ENCODE measurements around the gene SPTBN1. TPM values are rescaled to one million over a fixed set of nuclear protein-coding genes. Genes with fewer than 3 reads are reported as not detected.

SPTBN1 gene
- total and polyA plus RNA-seq, 7 experiments from 2014 or later, result 43.3 to 207 (median 171) TPM

- DNase-seq (no peak), ATAC-seq (no peak)
- no peak overlapping the region for H3K27ac Mint-ChIP-seq
- no peaks in the 10 kb centered on the region for H3K36me3 ChIP-seq (ENCODE audit: control insufficient read depth in 2 of 3, insufficient read depth in 3 of 3, low read length in 3 of 3)
- H3K27me3 ChIP-seq (ENCODE audit: control insufficient read depth in 2 of 2, insufficient read depth in 2 of 2, low read length in 2 of 2), result no peaks in the 10 kb centered on the region
- H3K27me3 Mint-ChIP-seq, result peaks cover 6 to 23% (median 8%) of the 10 kb centered on the region in 5 donors
- no peaks in the 10 kb centered on the region for H3K9me3 ChIP-seq (ENCODE audit: control insufficient read depth in 2 of 3, low read length in 3 of 3)
- CTCF ChIA-PET, result no interaction called here
- H3K27ac ChIP-seq (ENCODE audit: low read depth, low read length), result no peak overlapping the region
- H3K4me3 ChIP-seq (ENCODE audit: low read length), result no peak overlapping the region
- peaks cover 0 to 1% (median 0%) of the 10 kb centered on the region in 7 donors for H3K4me1 Mint-ChIP-seq
- intact Hi-C loops (cut with micrococcal nuclease), result no loop called here
- H3K36me3 Mint-ChIP-seq, result no peaks in the 10 kb centered on the region
- no peaks in the 10 kb centered on the region for H3K9me3 Mint-ChIP-seq
- H3K4me1 ChIP-seq (ENCODE audit: control insufficient read depth in 2 of 2, insufficient read depth in 2 of 2, low read length in 2 of 2), result no peaks in the 10 kb centered on the region
- POLR2A ChIA-PET, result no interaction called here
- no peak overlapping the region for H3K4me3 Mint-ChIP-seq
These were observed 16.5 kb upstream of the SPTBN1 start for GRCh38 chr2:54439582-54439981.

GRCh38 chr2:54440050-54440449 is 16.1 kb upstream of the SPTBN1 start:
- Mint-ChIP-seq H3K27me3 (peaks cover 6 to 26% (median 12%) of the 10 kb centered on the region in 5 donors), H3K9me3 (no peaks in the 10 kb centered on the region), H3K36me3 (no peaks in the 10 kb centered on the region), H3K27ac (no peak overlapping the region), H3K4me3 (no peak overlapping the region), H3K4me1 (peaks cover 0 to 1% (median 0%) of the 10 kb centered on the region in 7 donors)
- Histone ChIP-seq H3K27me3 (ENCODE audit: control insufficient read depth in 2 of 2, insufficient read depth in 2 of 2, low read length in 2 of 2) (no peaks in the 10 kb centered on the region), H3K36me3 (ENCODE audit: control insufficient read depth in 2 of 3, insufficient read depth in 3 of 3, low read length in 3 of 3) (no peaks in the 10 kb centered on the region), H3K27ac (ENCODE audit: low read depth, low read length) (no peak overlapping the region), H3K4me1 (ENCODE audit: control insufficient read depth in 2 of 2, insufficient read depth in 2 of 2, low read length in 2 of 2) (no peaks in the 10 kb centered on the region), H3K4me3 (ENCODE audit: low read length) (no peak overlapping the region), H3K9me3 (ENCODE audit: control insufficient read depth in 2 of 3, low read length in 3 of 3) (no peaks in the 10 kb centered on the region)
- ChIA-PET POLR2A (no interaction called here), CTCF (no interaction called here)
- DNase-seq (no peak), ATAC-seq (no peak)
- intact Hi-C loops (cut with micrococcal nuclease), result no loop called here

- Mint-ChIP-seq H3K4me3 (no peak overlapping the region), H3K27ac (no peak overlapping the region), H3K4me1 (no peaks in the 10 kb centered on the region), H3K9me3 (no peaks in the 10 kb centered on the region), H3K27me3 (peaks cover 3 to 27% (median 12%) of the 10 kb centered on the region in 5 donors), H3K36me3 (no peaks in the 10 kb centered on the region)
- H3K4me3 ChIP-seq (ENCODE audit: low read length), result no peak overlapping the region
- ATAC-seq (no peak), DNase-seq (no peak)
- ChIA-PET CTCF (no interaction called here), POLR2A (no interaction called here)
- H3K36me3 ChIP-seq (ENCODE audit: control insufficient read depth in 2 of 3, insufficient read depth in 3 of 3, low read length in 3 of 3), result no peaks in the 10 kb centered on the region
- H3K27me3 ChIP-seq (ENCODE audit: control insufficient read depth in 2 of 2, insufficient read depth in 2 of 2, low read length in 2 of 2), result no peaks in the 10 kb centered on the region
- no peaks in the 10 kb centered on the region for H3K9me3 ChIP-seq (ENCODE audit: control insufficient read depth in 2 of 3, low read length in 3 of 3)
- no peak overlapping the region for H3K27ac ChIP-seq (ENCODE audit: low read depth, low read length)
- H3K4me1 ChIP-seq (ENCODE audit: control insufficient read depth in 2 of 2, insufficient read depth in 2 of 2, low read length in 2 of 2), result no peaks in the 10 kb centered on the region
- intact Hi-C loops (cut with micrococcal nuclease), result no loop called here
These were observed 11.6 kb upstream of the SPTBN1 start for GRCh38 chr2:54444503-54444902.

GRCh38 chr2:54446122-54446521 is 10.0 kb upstream of the SPTBN1 start:
- no peak overlapping the region for H3K4me3 Mint-ChIP-seq
- intact Hi-C loops (cut with micrococcal nuclease), result no loop called here
- POLR2A ChIA-PET, result no interaction called here

GRCh38 chr2:54446625-54447024 is 9.5 kb upstream of the SPTBN1 start:
- Histone ChIP-seq H3K27me3 (ENCODE audit: control insufficient read depth in 2 of 2, insufficient read depth in 2 of 2, low read length in 2 of 2) (no peaks in the 10 kb centered on the region), H3K4me1 (ENCODE audit: control insufficient read depth in 2 of 2, insufficient read depth in 2 of 2, low read length in 2 of 2) (no peaks in the 10 kb centered on the region), H3K9me3 (ENCODE audit: control insufficient read depth in 2 of 3, low read length in 3 of 3) (no peaks in the 10 kb centered on the region), H3K27ac (ENCODE audit: low read depth, low read length) (no peak overlapping the region), H3K36me3 (ENCODE audit: control insufficient read depth in 2 of 3, insufficient read depth in 3 of 3, low read length in 3 of 3) (no peaks in the 10 kb centered on the region), H3K4me3 (ENCODE audit: low read length) (no peak overlapping the region)
- Mint-ChIP-seq H3K4me1 (no peaks in the 10 kb centered on the region), H3K9me3 (no peaks in the 10 kb centered on the region), H3K27ac (no peak overlapping the region), H3K27me3 (peaks cover 8 to 27% (median 12%) of the 10 kb centered on the region in 5 donors), H3K36me3 (no peaks in the 10 kb centered on the region), H3K4me3 (no peak overlapping the region)
- DNase-seq (no peak), ATAC-seq (no peak)
- ChIA-PET POLR2A (no interaction called here), CTCF (interaction anchor here (0.5 kb wide), 1 partner anchor 12 kb away, joined by 3 read pairs; no protein-coding TSS in a partner anchor)
- intact Hi-C loops (cut with micrococcal nuclease), result no loop called here

More at GRCh38 chr2:54446122-54446521, 10.0 kb upstream of the SPTBN1 start:
- Mint-ChIP-seq H3K27me3 (peaks cover 8 to 27% (median 12%) of the 10 kb centered on the region in 5 donors), H3K9me3 (no peaks in the 10 kb centered on the region), H3K27ac (no peak overlapping the region), H3K36me3 (no peaks in the 10 kb centered on the region), H3K4me1 (no peaks in the 10 kb centered on the region)
- Histone ChIP-seq H3K27me3 (ENCODE audit: control insufficient read depth in 2 of 2, insufficient read depth in 2 of 2, low read length in 2 of 2) (no peaks in the 10 kb centered on the region), H3K27ac (ENCODE audit: low read depth, low read length) (no peak overlapping the region), H3K4me1 (ENCODE audit: control insufficient read depth in 2 of 2, insufficient read depth in 2 of 2, low read length in 2 of 2) (no peaks in the 10 kb centered on the region), H3K4me3 (ENCODE audit: low read length) (no peak overlapping the region), H3K9me3 (ENCODE audit: control insufficient read depth in 2 of 3, low read length in 3 of 3) (no peaks in the 10 kb centered on the region), H3K36me3 (ENCODE audit: control insufficient read depth in 2 of 3, insufficient read depth in 3 of 3, low read length in 3 of 3) (no peaks in the 10 kb centered on the region)
- DNase-seq (no peak), ATAC-seq (no peak)
- CTCF ChIA-PET, result interaction anchor here (0.5 kb wide), 1 partner anchor 12 kb away, joined by 3 read pairs; no protein-coding TSS in a partner anchor

GRCh38 chr2:54454548-54455130 is 1.5 kb upstream of the SPTBN1 start:
- H3K27ac ChIP-seq (ENCODE audit: low read depth, low read length), result no peak overlapping the region
- H3K4me1 ChIP-seq (ENCODE audit: control insufficient read depth in 2 of 2, insufficient read depth in 2 of 2, low read length in 2 of 2), result peaks cover 0 to 6% of the 10 kb centered on the region in 2 donors
- H3K9me3 Mint-ChIP-seq, result peaks cover 0 to 4% (median 0%) of the 10 kb centered on the region in 11 donors
- no peaks in the 10 kb centered on the region for H3K9me3 ChIP-seq (ENCODE audit: control insufficient read depth in 2 of 3, low read length in 3 of 3)
- no peaks in the 10 kb centered on the region for H3K36me3 Mint-ChIP-seq
- ChIA-PET CTCF (no interaction called here), POLR2A (no interaction called here)
- H3K27me3 Mint-ChIP-seq, result peaks cover 37 to 57% (median 47%) of the 10 kb centered on the region in 5 donors
- no peak for ATAC-seq
- no peak overlapping the region for H3K27ac Mint-ChIP-seq
- peaks cover 0 to 26% (median 18%) of the 10 kb centered on the region in 7 donors for H3K4me1 Mint-ChIP-seq
- H3K4me3 ChIP-seq (ENCODE audit: low read length), result no peak overlapping the region
- no peak for DNase-seq
- H3K4me3 Mint-ChIP-seq, result peak overlapping the region; percentile 66 to 82 (median 80)
- no peaks in the 10 kb centered on the region for H3K36me3 ChIP-seq (ENCODE audit: control insufficient read depth in 2 of 3, insufficient read depth in 3 of 3, low read length in 3 of 3)
- H3K27me3 ChIP-seq (ENCODE audit: control insufficient read depth in 2 of 2, insufficient read depth in 2 of 2, low read length in 2 of 2), result peaks cover 4 to 16% of the 10 kb centered on the region in 2 donors
- intact Hi-C loops (cut with micrococcal nuclease), result no loop called here

- H3K4me1 ChIP-seq (ENCODE audit: control insufficient read depth in 2 of 2, insufficient read depth in 2 of 2, low read length in 2 of 2), result peaks cover 0 to 6% of the 10 kb centered on the region in 2 donors
- peaks cover 0 to 26% (median 18%) of the 10 kb centered on the region in 7 donors for H3K4me1 Mint-ChIP-seq
- H3K27me3 ChIP-seq (ENCODE audit: control insufficient read depth in 2 of 2, insufficient read depth in 2 of 2, low read length in 2 of 2), result peaks cover 4 to 16% of the 10 kb centered on the region in 2 donors
- ChIA-PET CTCF (no interaction called here), POLR2A (no interaction called here)
- no peak overlapping the region for H3K4me3 ChIP-seq (ENCODE audit: low read length)
- DNase-seq (no peak), ATAC-seq (no peak)
- peaks cover 42 to 59% (median 52%) of the 10 kb centered on the region in 5 donors for H3K27me3 Mint-ChIP-seq
- peak overlapping the region; percentile 66 to 82 (median 80) for H3K4me3 Mint-ChIP-seq
- peaks cover 0 to 4% (median 0%) of the 10 kb centered on the region in 11 donors for H3K9me3 Mint-ChIP-seq
- no peak overlapping the region for H3K27ac ChIP-seq (ENCODE audit: low read depth, low read length)
- H3K27ac Mint-ChIP-seq, result no peak overlapping the region
- intact Hi-C loops (cut with micrococcal nuclease), result no loop called here
- H3K36me3 ChIP-seq (ENCODE audit: control insufficient read depth in 2 of 3, insufficient read depth in 3 of 3, low read length in 3 of 3), result no peaks in the 10 kb centered on the region
- H3K36me3 Mint-ChIP-seq, result no peaks in the 10 kb centered on the region
- H3K9me3 ChIP-seq (ENCODE audit: control insufficient read depth in 2 of 3, low read length in 3 of 3), result no peaks in the 10 kb centered on the region
These were observed 980 bp upstream of the SPTBN1 start for GRCh38 chr2:54455131-54455562.

Data from naive thymus-derived CD4-positive, alpha-beta T cell (primary cell).